ENCODE data around the gene C1orf21. TPM values are rescaled to one million over a fixed set of nuclear protein-coding genes. Genes with fewer than 3 reads are reported as not detected.

C1orf21 gene
- total and polyA plus RNA-seq, 2 of the 4 experiments (the other 2 are of a cell fraction): 6.4 to 9.9 TPM

- in situ Hi-C loops (cut with MboI; ENCODE audit: low sequenced_read_pairs): no loop called here
- no CpG with 5 or more reads among the region's 3 CpGs for WGBS, 2 experiments (ENCODE audit: extremely low coverage in 2 of 2, insufficient read length in 1 of 2)
- H3K27ac ChIP-seq (ENCODE audit: insufficient read depth, low read length): no peak overlapping the region
- BruUV-seq (replicated peaks): no TSS peak
- no peak for DNase-seq
- H3K27me3 ChIP-seq (ENCODE audit: control insufficient read depth, insufficient read depth, low read length): no peaks in the 10 kb centered on the region
- H2BK15ac ChIP-seq (ENCODE audit: low read depth, low read length): no peak overlapping the region
- no peak overlapping the region for H3K56ac ChIP-seq (ENCODE audit: extremely low read depth, insufficient read depth, low read length)
- H3K9me3 ChIP-seq (ENCODE audit: control insufficient read depth, insufficient read depth, low read length): 0 out of 2 replicates have a peak, but pooled peaks cover 2% of the 10 kb centered on the region
- no peak overlapping the region for H2BK120ac ChIP-seq (ENCODE audit: low read depth, low read length)
- no peak overlapping the region for H2AK5ac ChIP-seq (ENCODE audit: low read depth, low read length)
- no peaks in the 10 kb centered on the region; a peak in 1 of 4 replicates for H3K79me1 ChIP-seq (ENCODE audit: low read depth in 1 of 2, low read length in 2 of 2)
- H3K4me2 ChIP-seq (ENCODE audit: low read depth, low read length): no peak overlapping the region
- H4K91ac ChIP-seq (ENCODE audit: insufficient read depth, low read depth, low read length): no peak overlapping the region
- no peak overlapping the region for H2BK5ac ChIP-seq (ENCODE audit: low read depth, low read length, poor library complexity, severe bottlenecking)
- no peak overlapping the region for H4K8ac ChIP-seq (ENCODE audit: low read depth in 2 of 2, low read length in 2 of 2)
- dilution Hi-C loops (cut with HindIII; ENCODE audit: low sequenced_read_pairs, unreplicated experiment): no loop called here
- no peak overlapping the region for H2AFZ ChIP-seq (replicated peaks; ENCODE audit: low read length, poor library complexity)
- ChIA-PET POLR2A (ENCODE audit: unreplicated experiment) (no interaction called here), CTCF (no interaction called here)
- no peaks in the 10 kb centered on the region for H3K9me1 ChIP-seq (ENCODE audit: insufficient read depth, low read length)
- ATAC-seq (ENCODE audit: low read depth): no peak
- no peak overlapping the region for H2BK20ac ChIP-seq (ENCODE audit: low read depth, low read length)
- H3K18ac ChIP-seq (ENCODE audit: low read depth, low read length): no peak overlapping the region; the same call in 1 of the 2 replicates
- H3K14ac ChIP-seq (replicated peaks; ENCODE audit: low read depth, low read length): no peak overlapping the region
- no peaks in the 10 kb centered on the region; the same call in 1 of the 2 replicates for H4K20me1 ChIP-seq (ENCODE audit: insufficient read depth, low read length)
- H3K4ac ChIP-seq (ENCODE audit: low read depth, low read length): no peak overlapping the region
- H3K9ac ChIP-seq (ENCODE audit: low read depth, low read length): no peak overlapping the region
- H3K4me3 ChIP-seq (ENCODE audit: insufficient read depth, low read depth, low read length): no peak overlapping the region
- intact Hi-C loops (cut with micrococcal nuclease): no loop called here
- no peaks in the 10 kb centered on the region for H3K36me3 ChIP-seq (ENCODE audit: control insufficient read depth, insufficient read depth, low read length)
- no peak overlapping the region for H3K23ac ChIP-seq (ENCODE audit: low read depth, low read length)
- H3K4me1 ChIP-seq (ENCODE audit: control insufficient read depth, insufficient read depth, low read length): no peaks in the 10 kb centered on the region
- H4K5ac ChIP-seq (ENCODE audit: low read depth, low read length): no peak overlapping the region
- H2AK9ac ChIP-seq (replicated peaks; ENCODE audit: low read depth, low read length, poor library complexity): no peak overlapping the region
- no peak for TF ChIP-seq RCOR1 (IDR thresholded peaks at IDR 0.05; ENCODE audit: insufficient replicate concordance, low read length)
- TF ChIP-seq SMC3 (IDR thresholded peaks at IDR 0.05; ENCODE audit: low read depth, low read length): no peak
- no peak for TF ChIP-seq ELK1 (IDR thresholded peaks at IDR 0.05; ENCODE audit: borderline replicate concordance, low read depth, low read length)
- no peak for TF ChIP-seq MAZ (IDR thresholded peaks at IDR 0.05; ENCODE audit: borderline replicate concordance, low read depth, low read length)
- no peak for TF ChIP-seq CTCF (conservative IDR thresholded peaks at IDR 0.05; ENCODE audit: low read depth, low read length)
- TF ChIP-seq NFE2L2 (IDR thresholded peaks at IDR 0.05; ENCODE audit: low read depth, low read length): no peak
- no peak for TF ChIP-seq CEBPB (IDR thresholded peaks at IDR 0.05; ENCODE audit: low read depth, low read length)
- no peak for TF ChIP-seq RAD21 (IDR thresholded peaks at IDR 0.05; ENCODE audit: low read length)
- no peak for TF ChIP-seq BHLHE40 (IDR thresholded peaks at IDR 0.05; ENCODE audit: low read depth, low read length)
- TF ChIP-seq, protein P1, sequence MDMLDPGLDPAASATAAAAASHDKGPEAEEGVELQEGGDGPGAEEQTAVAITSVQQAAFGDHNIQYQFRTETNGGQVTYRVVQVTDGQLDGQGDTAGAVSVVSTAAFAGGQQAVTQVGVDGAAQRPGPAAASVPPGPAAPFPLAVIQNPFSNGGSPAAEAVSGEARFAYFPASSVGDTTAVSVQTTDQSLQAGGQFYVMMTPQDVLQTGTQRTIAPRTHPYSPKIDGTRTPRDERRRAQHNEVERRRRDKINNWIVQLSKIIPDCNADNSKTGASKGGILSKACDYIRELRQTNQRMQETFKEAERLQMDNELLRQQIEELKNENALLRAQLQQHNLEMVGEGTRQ (IDR thresholded peaks at IDR 0.05; ENCODE audit: low read depth, low read length): no peak
- no peak for TF ChIP-seq POLR2A (IDR thresholded peaks at IDR 0.05; ENCODE audit: low read depth, low read length)
- no peak for TF ChIP-seq MXI1 (IDR thresholded peaks at IDR 0.05; ENCODE audit: borderline replicate concordance, low read depth, low read length)
- TF ChIP-seq MAFK (IDR thresholded peaks at IDR 0.05; ENCODE audit: low read depth, low read length): no peak
- no peak for TF ChIP-seq RFX5 (IDR thresholded peaks at IDR 0.05; ENCODE audit: low read depth, low read length)
- TF ChIP-seq CHD1 (IDR thresholded peaks at IDR 0.05; ENCODE audit: low read depth, low read length): no peak
- no peak for TF ChIP-seq FOS (IDR thresholded peaks at IDR 0.05; ENCODE audit: low read depth, low read length)
Measured at GRCh38 chr1:184542291-184542690, 155.5 kb downstream of the C1orf21 start.
